HepG2 (cell line): ENCODE data around the gene WDR73. TPM values are rescaled to one million over a fixed set of nuclear protein-coding genes. Genes with fewer than 3 reads are reported as not detected.
A peak's percentile ranks its signal among the peaks of the same experiment; 100 is the strongest.

Experiments used
- ATF4 ChIP-seq, 2 experiments: fragments of 450-650 bp in 1 of 2; sonication (generic) in 1 of 2; formaldehyde crosslinking; IDR thresholded peaks; 2 replicates each; pipeline versions ENCODE4 v1.5.0 to v1.8.0; 2020 to 2022; ENCODE audit warnings: mild to moderate bottlenecking in 1 of 2, missing genetic modification reagents in 1 of 2
- BRCA1 ChIP-seq: sonication (generic); formaldehyde crosslinking; IDR thresholded peaks from 2 replicates; pipeline ENCODE4 v1.4.0; 2020; ENCODE audit warnings: missing genetic modification reagents
- CBX5 ChIP-seq: sonication (generic); formaldehyde crosslinking; IDR thresholded peaks from 2 replicates; pipeline ENCODE4 v1.4.0; 2020; ENCODE audit warnings: missing genetic modification reagents, borderline replicate concordance
- CEBPZ ChIP-seq: IDR thresholded peaks from 2 replicates; pipeline ENCODE4 v1.6.1; 2012; ENCODE audit warnings: low read length, improper control_type of control experiment
- CENPT ChIP-seq: sonication (generic); formaldehyde crosslinking; IDR thresholded peaks from 2 replicates; pipeline ENCODE4 v1.8.0; 2022; ENCODE audit warnings: low read depth, mild to moderate bottlenecking, moderate library complexity, missing genetic modification reagents
- GATAD2A ChIP-seq: IDR thresholded peaks from 2 replicates; pipeline ENCODE4 v1.6.1; 2016
- HMG20B ChIP-seq: conservative IDR thresholded peaks from 2 replicates; pipeline ENCODE4 v1.6.1; 2016; ENCODE audit warnings: missing genetic modification reagents, missing compliant biosample characterization
- KDM5B ChIP-seq: sonication (generic); formaldehyde crosslinking; IDR thresholded peaks from 2 replicates; pipeline ENCODE4 v1.4.0; 2020; ENCODE audit warnings: missing genetic modification reagents, mild to moderate bottlenecking, borderline replicate concordance
- KMT2A ChIP-seq: sonication (generic); formaldehyde crosslinking; IDR thresholded peaks from 2 replicates; pipeline ENCODE4 v1.4.0; 2020; ENCODE audit warnings: missing genetic modification reagents
- MEF2D ChIP-seq: sonication (generic); formaldehyde crosslinking; IDR thresholded peaks from 2 replicates; pipeline ENCODE4 v1.5.1; 2020; ENCODE audit warnings: mild to moderate bottlenecking, missing genetic modification reagents
- MTA3 ChIP-seq: sonication (generic); formaldehyde crosslinking; IDR thresholded peaks from 2 replicates; pipeline ENCODE4 v1.4.0; 2020; ENCODE audit warnings: missing genetic modification reagents
- NFIB ChIP-seq: sonication (generic); formaldehyde crosslinking; IDR thresholded peaks from 2 replicates; pipeline ENCODE4 v1.9.0; 2021; ENCODE audit warnings: missing genetic modification reagents, mild to moderate bottlenecking, borderline replicate concordance
- NR3C1 ChIP-seq: sonication (generic); formaldehyde crosslinking; IDR thresholded peaks from 2 replicates; pipeline ENCODE4 v1.4.0; 2020; ENCODE audit warnings: missing genetic modification reagents
- TOPORS ChIP-seq: sonication (generic); formaldehyde crosslinking; IDR thresholded peaks from 2 replicates; pipeline ENCODE4 v1.8.0; 2023; ENCODE audit warnings: mild to moderate bottlenecking, missing genetic modification reagents
- ZNF17 ChIP-seq: sonication (generic); formaldehyde crosslinking; IDR thresholded peaks from 2 replicates; pipeline ENCODE4 v1.5.0; 2020; ENCODE audit warnings: mild to moderate bottlenecking, missing genetic modification reagents
- ZNF282 ChIP-seq: fragments of 450-650 bp; IDR thresholded peaks from 2 replicates; pipeline ENCODE4 v1.6.1; 2018; ENCODE audit not compliant: partially characterized antibody
- ZNF564 ChIP-seq: sonication (generic); formaldehyde crosslinking; IDR thresholded peaks from 2 replicates; pipeline ENCODE4 v1.8.1; 2023; ENCODE audit warnings: mild to moderate bottlenecking, missing genetic modification reagents
- ZNF574 ChIP-seq: sonication (generic); formaldehyde crosslinking; IDR thresholded peaks from 2 replicates; pipeline ENCODE4 v1.4.0; 2020; ENCODE audit warnings: missing genetic modification reagents
- ZNF672 ChIP-seq: sonication (generic); formaldehyde crosslinking; IDR thresholded peaks from 2 replicates; pipeline ENCODE4 v1.8.1; 2022; ENCODE audit warnings: missing genetic modification reagents
- ZNF891 ChIP-seq: sonication (generic); formaldehyde crosslinking; IDR thresholded peaks from 2 replicates; pipeline ENCODE4 v1.5.0; 2020; ENCODE audit warnings: mild to moderate bottlenecking, missing genetic modification reagents
- ZXDC ChIP-seq: sonication (generic); formaldehyde crosslinking; IDR thresholded peaks from 2 replicates; pipeline ENCODE4 v1.5.0; 2020; ENCODE audit warnings: mild to moderate bottlenecking, missing genetic modification reagents
- polyA plus RNA-seq, 8 experiments: library from polyadenylated mRNA; depleted of rRNA in 3 of 8; stranded (reverse) in 7 of 8; unstranded in 1 of 8; fragments of >200 nt; fragmentation: Illumina TruSeq in 4 of 8; extraction: Trizol in 4 of 8; gene quantifications; 2 replicates each; pipeline versions ENCODE4 v1.2.1 to v1.2.3, GENCODE V29; 2011 to 2016; ENCODE audit warnings: low read depth in 4 of 8, missing spikeins in 1 of 8, mixed read lengths in 1 of 8; ENCODE audit not compliant: insufficient read depth in 1 of 8
- total RNA-seq, 5 experiments: library from RNA; depleted of rRNA; stranded (reverse); fragments of >200 nt; fragmentation: Illumina TruSeq; extraction: Trizol; gene quantifications; 2 replicates each; pipeline ENCODE4 v1.2.3, GENCODE V29; 2016; ENCODE audit warnings: low read depth in 1 of 5

WDR73 gene
- total and polyA plus RNA-seq, 2 of the 13 experiments (the other 11 are each of a cell fraction or from before 2014, with no cell fraction given): 20.0 to 35.5 TPM

GRCh38 chr15:84653910-84654688 lies at the start of gene WDR73 (continued):
- TF ChIP-seq GATAD2A (CRISPR knock-in tag): peak; percentile 21; the same call in 1 of the 2 replicates
- peak; percentile 67; the same call in 1 of the 2 replicates for TF ChIP-seq ZNF891 (CRISPR knock-in tag)
- no peak for TF ChIP-seq ZXDC (CRISPR knock-in tag)
- no peak for TF ChIP-seq NFIB (CRISPR knock-in tag)
- no peak for TF ChIP-seq NR3C1 (CRISPR knock-in tag)
- TF ChIP-seq HMG20B (CRISPR knock-in tag): no peak
- TF ChIP-seq CENPT: no peak
- TF ChIP-seq TOPORS (CRISPR knock-in tag): no peak; the same call in 1 of the 2 replicates
- 0 out of 2 replicates have a peak, but pooled peaks have one; percentile 26 for TF ChIP-seq CBX5
- peak; percentile 87 for TF ChIP-seq KMT2A (CRISPR knock-in tag)
- no peak for TF ChIP-seq BRCA1
- no peak for TF ChIP-seq ZNF282
- TF ChIP-seq KDM5B (CRISPR knock-in tag): peak; percentile 70; the same call in 1 of the 2 replicates
- peak; percentile 66 for TF ChIP-seq ZNF574 (CRISPR knock-in tag)
- no peak for TF ChIP-seq ZNF564 (CRISPR knock-in tag)
- peak; percentile 58; the same call in 1 of the 2 replicates for TF ChIP-seq MEF2D
- no peak for TF ChIP-seq ZNF672 (CRISPR knock-in tag)
- TF ChIP-seq ZNF17 (CRISPR knock-in tag): no peak
- TF ChIP-seq ATF4 (CRISPR knock-in tag; IDR thresholded peaks at IDR 0.05): no peak
- no peak for TF ChIP-seq CEBPZ
- no peak for TF ChIP-seq MTA3 (CRISPR knock-in tag)
